Lower lobe of right lung (tissue), 2 donors: ENCODE measurements around the gene ANKFN1. TPM values are rescaled to one million over a fixed set of nuclear protein-coding genes. Genes with fewer than 3 reads are reported as not detected.

ENCODE experiments used
- ATAC-seq, 2 donors: fragments of 200-7000 bp; cut with Tn5 transposase; one replicate each; pipeline ENCODE4 v1.9.1; 2020 to 2022; ENCODE audit warnings: mild to moderate bottlenecking in 2 of 2, moderate library complexity in 2 of 2
- DNase-seq: peaks from one replicate; pipeline ENCODE4 v3.0.0-alpha.2; 2020
- H3K27ac ChIP-seq: fragments of 200-600 bp; one replicate; pipeline ENCODE4 v1.8.0; 2022
- H3K27me3 ChIP-seq: fragments of 200-600 bp; one replicate; pipeline ENCODE4 v1.8.0; 2022; ENCODE audit warnings: low read depth
- H3K36me3 ChIP-seq: fragments of 200-600 bp; one replicate; pipeline ENCODE4 v1.8.0; 2022; ENCODE audit warnings: mild to moderate bottlenecking
- H3K4me1 ChIP-seq: fragments of 200-600 bp; one replicate; pipeline ENCODE4 v1.8.0; 2022
- H3K4me3 ChIP-seq: fragments of 200-600 bp; one replicate; pipeline ENCODE4 v1.8.0; 2022; ENCODE audit warnings: mild to moderate bottlenecking
- H3K9me3 ChIP-seq: fragments of 200-600 bp; one replicate; pipeline ENCODE4 v1.8.0; 2022
- intact Hi-C: fragments of 100-400 bp; cut with DNase I; formaldehyde crosslinking; loops from one replicate; pipeline ENCODE4 v1.11.0; 2022
- total RNA-seq: library from RNA; stranded (reverse); fragmentation: NEBNext Ultra II Directional; extraction: Animal tissue kit (Norgen Biotek cat#: 25700); gene quantifications from one replicate; pipeline ENCODE4 v1.2.1, GENCODE V29; 2021
- TF ChIP-seq, protein P1 (sequence below): fragments of 200-600 bp; IDR thresholded peaks from one replicate; pipeline ENCODE4 v1.8.0; 2022; ENCODE audit warnings: antibody characterized with exemption, mild to moderate bottlenecking
- donor health status: DM: no; HTN: yes; CAD: no; lungs with severe emphysema.

ANKFN1 gene
- total RNA-seq, 1 donor from 2014 or later, result 4.3 TPM

DNA sequence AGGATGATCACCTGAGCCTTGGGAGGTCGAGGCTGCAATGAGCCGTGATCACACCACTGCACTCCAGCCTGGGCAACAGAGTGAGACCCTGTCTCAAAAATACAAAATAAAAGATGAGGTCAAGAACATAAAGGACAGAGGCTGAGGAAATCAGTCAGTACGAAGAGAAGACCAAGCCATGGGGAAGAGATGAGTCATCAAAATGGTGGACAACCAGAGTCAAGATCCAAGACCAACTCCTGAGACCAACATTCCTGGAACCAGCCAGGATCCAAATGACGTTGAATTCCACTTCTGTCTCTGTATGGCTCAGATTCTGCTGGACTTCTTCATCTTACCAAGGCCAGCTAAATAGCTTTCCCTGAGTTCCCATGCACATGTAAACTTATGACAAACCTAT, 395.4 kb downstream of the ANKFN1 start:
- no peak for DNase-seq
- H3K27me3 ChIP-seq, result no peaks in the 10 kb centered on the region
- intact Hi-C loops, result no loop called here
- no peaks in the 10 kb centered on the region for H3K36me3 ChIP-seq
- H3K9me3 ChIP-seq, result no peaks in the 10 kb centered on the region
- TF ChIP-seq, protein P1, sequence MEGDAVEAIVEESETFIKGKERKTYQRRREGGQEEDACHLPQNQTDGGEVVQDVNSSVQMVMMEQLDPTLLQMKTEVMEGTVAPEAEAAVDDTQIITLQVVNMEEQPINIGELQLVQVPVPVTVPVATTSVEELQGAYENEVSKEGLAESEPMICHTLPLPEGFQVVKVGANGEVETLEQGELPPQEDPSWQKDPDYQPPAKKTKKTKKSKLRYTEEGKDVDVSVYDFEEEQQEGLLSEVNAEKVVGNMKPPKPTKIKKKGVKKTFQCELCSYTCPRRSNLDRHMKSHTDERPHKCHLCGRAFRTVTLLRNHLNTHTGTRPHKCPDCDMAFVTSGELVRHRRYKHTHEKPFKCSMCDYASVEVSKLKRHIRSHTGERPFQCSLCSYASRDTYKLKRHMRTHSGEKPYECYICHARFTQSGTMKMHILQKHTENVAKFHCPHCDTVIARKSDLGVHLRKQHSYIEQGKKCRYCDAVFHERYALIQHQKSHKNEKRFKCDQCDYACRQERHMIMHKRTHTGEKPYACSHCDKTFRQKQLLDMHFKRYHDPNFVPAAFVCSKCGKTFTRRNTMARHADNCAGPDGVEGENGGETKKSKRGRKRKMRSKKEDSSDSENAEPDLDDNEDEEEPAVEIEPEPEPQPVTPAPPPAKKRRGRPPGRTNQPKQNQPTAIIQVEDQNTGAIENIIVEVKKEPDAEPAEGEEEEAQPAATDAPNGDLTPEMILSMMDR, result no peak
- H3K27ac ChIP-seq, result no peak overlapping the region
- no peak overlapping the region for H3K4me3 ChIP-seq
- H3K4me1 ChIP-seq, result no peaks in the 10 kb centered on the region
- no peak for ATAC-seq

DNA sequence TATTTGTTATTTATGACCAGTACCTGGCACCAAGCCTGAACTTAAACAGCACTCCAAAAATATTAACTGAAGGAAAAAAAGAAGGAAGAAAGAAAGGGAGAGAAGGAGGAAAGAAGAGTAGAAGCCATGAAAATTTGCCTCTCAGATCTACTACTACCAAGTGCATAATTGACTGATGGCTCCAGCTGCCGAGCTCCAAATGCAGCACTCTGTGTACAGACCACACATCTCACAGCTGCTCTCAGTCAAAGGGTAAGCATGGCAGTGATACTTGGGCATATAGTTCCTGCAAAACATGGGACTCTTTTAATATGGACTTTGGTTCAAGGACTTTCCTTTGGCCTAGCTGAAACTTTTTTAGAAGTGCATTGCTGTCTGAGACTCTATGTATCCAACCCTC, 396.2 kb downstream of the ANKFN1 start:
- no peaks in the 10 kb centered on the region for H3K4me1 ChIP-seq

DNA sequence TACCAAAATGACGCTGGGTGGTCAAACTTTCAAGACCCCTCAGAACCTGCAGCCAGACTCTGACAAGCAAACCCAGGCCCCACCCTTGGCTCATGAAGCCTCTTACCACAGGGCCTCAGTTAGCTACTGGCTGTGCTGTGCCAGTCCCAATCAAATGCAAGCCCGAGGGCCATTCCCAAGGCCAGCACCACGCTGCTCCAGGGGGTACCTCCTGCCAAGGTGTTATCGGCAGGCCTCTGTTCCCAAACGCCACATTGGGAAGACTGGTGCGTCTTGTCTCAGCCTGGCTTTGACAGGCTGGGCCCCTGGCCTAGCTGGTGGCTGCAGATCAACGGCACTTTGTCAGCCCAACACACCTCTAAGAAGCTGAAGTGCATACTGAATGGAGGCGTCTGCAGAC, 404.4 kb downstream of the ANKFN1 start:
- no peak for ATAC-seq
- Histone ChIP-seq H3K4me3 (no peak overlapping the region), H3K9me3 (no peaks in the 10 kb centered on the region), H3K36me3 (no peaks in the 10 kb centered on the region), H3K27me3 (peaks cover 8% of the 10 kb centered on the region), H3K27ac (no peak overlapping the region), H3K4me1 (no peaks in the 10 kb centered on the region)
- no peak for DNase-seq
- intact Hi-C loops, result no loop called here
- TF ChIP-seq, protein P1, result no peak

More for the DNA sequence above, 396.2 kb downstream of the ANKFN1 start:
- no peaks in the 10 kb centered on the region for H3K36me3 ChIP-seq
- H3K27me3 ChIP-seq, result no peaks in the 10 kb centered on the region
- no peak overlapping the region for H3K27ac ChIP-seq
- TF ChIP-seq, protein P1, result no peak
- H3K9me3 ChIP-seq, result no peaks in the 10 kb centered on the region
- ATAC-seq, result no peak
- no peak for DNase-seq
- H3K4me3 ChIP-seq, result no peak overlapping the region
- intact Hi-C loops, result no loop called here

DNA sequence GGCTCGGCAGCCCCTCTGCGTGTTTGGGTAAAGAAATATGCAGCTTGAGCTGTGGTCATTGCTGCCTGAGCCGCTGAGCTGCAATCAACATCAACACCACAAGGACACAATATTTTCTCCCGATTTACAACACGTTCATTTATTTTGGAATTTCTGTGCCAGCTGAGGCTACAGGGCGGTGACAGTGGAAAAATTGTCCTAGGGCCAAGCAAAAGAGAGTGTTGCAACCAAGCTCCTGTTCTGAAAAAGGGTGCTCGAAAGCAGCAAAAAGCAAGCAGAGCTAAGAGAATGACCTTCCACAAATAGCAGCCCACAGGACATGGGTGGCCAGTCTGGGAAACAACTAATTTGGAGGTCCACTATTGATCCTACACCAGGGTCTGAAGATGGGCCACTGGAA, 404.8 kb downstream of the ANKFN1 start:
- intact Hi-C loops, result no loop called here
- no peak overlapping the region for H3K27ac ChIP-seq
- H3K4me1 ChIP-seq, result no peaks in the 10 kb centered on the region
- no peak overlapping the region for H3K4me3 ChIP-seq
- H3K36me3 ChIP-seq, result no peaks in the 10 kb centered on the region
- ATAC-seq (no peak), DNase-seq (no peak)
- H3K9me3 ChIP-seq, result no peaks in the 10 kb centered on the region
- TF ChIP-seq, protein P1, result no peak
- H3K27me3 ChIP-seq, result peaks cover 8% of the 10 kb centered on the region
